ENCODE results near the gene CACNA1C.
"Not testable (repeated sequence)": the region's sequence is repeated elsewhere in the genome, so short reads cannot be mapped to it uniquely, and the experiment has no call there.

The CACNA1C gene

DNA sequence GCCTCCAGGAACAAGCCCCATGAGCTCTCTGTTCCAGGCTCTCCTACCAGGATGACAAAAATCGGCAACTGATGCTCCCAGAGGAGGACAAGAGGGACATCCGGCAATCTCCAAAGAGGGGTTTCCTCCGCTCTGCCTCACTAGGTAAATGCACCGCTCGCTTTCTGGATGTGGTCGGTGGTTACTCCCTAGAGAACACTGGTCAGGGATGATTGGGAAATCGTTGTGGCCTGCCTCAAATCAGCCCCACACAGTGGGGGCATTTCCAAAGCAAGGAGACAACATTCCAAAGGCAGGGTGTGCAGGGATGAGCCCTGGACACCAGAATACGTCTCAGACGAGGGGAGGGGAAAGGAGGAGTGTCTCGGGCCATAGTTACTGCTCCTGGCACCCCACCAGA, 689.2 kb downstream of the CACNA1C start:
- DNase-seq = not testable (repeated sequence)

DNA sequence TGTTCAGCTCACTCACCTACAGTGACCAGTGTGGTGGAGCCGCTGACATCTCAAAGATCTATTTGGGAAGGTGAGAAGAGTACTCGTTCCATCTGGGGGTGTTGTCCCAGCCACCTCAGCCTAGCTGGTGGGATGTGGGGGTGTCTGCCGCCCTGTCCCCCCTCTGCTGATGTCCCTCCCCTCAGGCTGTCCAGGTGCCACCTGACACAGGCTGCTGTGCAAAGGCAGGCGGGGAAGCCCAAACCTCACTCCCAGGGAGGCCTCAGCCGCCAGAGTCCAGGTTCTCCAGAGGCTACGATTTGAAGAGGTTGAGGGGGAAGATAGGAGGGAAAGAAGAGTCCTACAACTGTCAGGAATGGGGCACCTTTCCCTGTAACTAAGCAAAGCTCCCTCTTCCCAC, 690.7 kb downstream of the CACNA1C start:
- no peak for DNase-seq

DNA sequence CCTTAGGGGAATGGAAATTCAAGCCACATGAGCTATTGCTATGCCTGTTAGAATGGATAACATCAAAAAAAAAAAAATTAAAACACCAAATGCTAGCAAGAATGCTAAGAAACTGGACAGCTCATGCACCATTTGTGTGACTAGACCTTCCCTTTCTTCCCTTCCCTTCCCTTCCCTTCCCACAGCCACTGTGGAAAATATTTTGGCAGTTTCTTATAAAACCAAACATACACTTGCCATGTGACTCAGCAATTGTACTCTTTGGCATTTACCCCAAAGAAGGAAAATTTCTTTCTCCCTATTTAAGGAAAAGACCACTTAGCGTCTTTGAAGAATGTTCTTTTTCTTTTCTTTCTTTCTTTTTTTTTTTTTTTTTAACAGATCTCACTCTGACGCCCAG, 692.9 kb downstream of the CACNA1C start:
- DNase-seq = no peak

Measured in DMS53 (cell line).